Kidney epithelial cell (primary cell): ENCODE measurements around the gene CLGN. TPM values are rescaled to one million over a fixed set of nuclear protein-coding genes. Genes with fewer than 3 reads are reported as not detected.

Experiments used
- DNase-seq: peaks from one replicate; pipeline ENCODE4 v3.0.0-alpha.2; 2010; ENCODE audit warnings: low read depth
- H3K27me3 ChIP-seq: 2 replicates; pipeline ENCODE4 v1.6.0; 2011; ENCODE audit warnings: low read length; ENCODE audit not compliant: control insufficient read depth, insufficient read depth
- H3K36me3 ChIP-seq: 2 replicates; pipeline ENCODE4 v1.5.1; 2011; ENCODE audit warnings: low read length; ENCODE audit not compliant: control insufficient read depth, insufficient read depth
- H3K4me3 ChIP-seq: 2 replicates; pipeline ENCODE4 v1.5.1; 2011; ENCODE audit warnings: low read depth, mild to moderate bottlenecking, control low read depth, low read length
- total RNA-seq: library from RNA; depleted of rRNA; stranded (reverse); fragments of >200 nt; gene quantifications from 2 replicates; pipeline ENCODE4 v1.2.3, GENCODE V29; 2015
- TF ChIP-seq, protein P1 (sequence below): IDR thresholded peaks from 2 replicates; pipeline ENCODE4 v1.5.1; 2011; ENCODE audit warnings: mild to moderate bottlenecking, moderate library complexity, low read length, control low read depth, inconsistent platforms; ENCODE audit not compliant: insufficient read depth, poor library complexity, severe bottlenecking

CLGN gene
- total RNA-seq, 1 donor from 2014 or later: 12.1 TPM

GRCh38 chr4:140359562-140360427, 67.7 kb downstream of the CLGN start:
- no peaks in the 10 kb centered on the region for H3K36me3 ChIP-seq
- H3K27me3 ChIP-seq: no peaks in the 10 kb centered on the region
- no peak for DNase-seq
- no peak overlapping the region for H3K4me3 ChIP-seq
- TF ChIP-seq, protein P1, sequence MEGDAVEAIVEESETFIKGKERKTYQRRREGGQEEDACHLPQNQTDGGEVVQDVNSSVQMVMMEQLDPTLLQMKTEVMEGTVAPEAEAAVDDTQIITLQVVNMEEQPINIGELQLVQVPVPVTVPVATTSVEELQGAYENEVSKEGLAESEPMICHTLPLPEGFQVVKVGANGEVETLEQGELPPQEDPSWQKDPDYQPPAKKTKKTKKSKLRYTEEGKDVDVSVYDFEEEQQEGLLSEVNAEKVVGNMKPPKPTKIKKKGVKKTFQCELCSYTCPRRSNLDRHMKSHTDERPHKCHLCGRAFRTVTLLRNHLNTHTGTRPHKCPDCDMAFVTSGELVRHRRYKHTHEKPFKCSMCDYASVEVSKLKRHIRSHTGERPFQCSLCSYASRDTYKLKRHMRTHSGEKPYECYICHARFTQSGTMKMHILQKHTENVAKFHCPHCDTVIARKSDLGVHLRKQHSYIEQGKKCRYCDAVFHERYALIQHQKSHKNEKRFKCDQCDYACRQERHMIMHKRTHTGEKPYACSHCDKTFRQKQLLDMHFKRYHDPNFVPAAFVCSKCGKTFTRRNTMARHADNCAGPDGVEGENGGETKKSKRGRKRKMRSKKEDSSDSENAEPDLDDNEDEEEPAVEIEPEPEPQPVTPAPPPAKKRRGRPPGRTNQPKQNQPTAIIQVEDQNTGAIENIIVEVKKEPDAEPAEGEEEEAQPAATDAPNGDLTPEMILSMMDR: peak; percentile 75

- Histone ChIP-seq H3K4me3 (no peak overlapping the region), H3K36me3 (no peaks in the 10 kb centered on the region), H3K27me3 (no peaks in the 10 kb centered on the region)
- TF ChIP-seq, protein P1: no peak
- no peak for DNase-seq
These were observed 69.2 kb downstream of the CLGN start for GRCh38 chr4:140358281-140358680.

- no peaks in the 10 kb centered on the region for H3K36me3 ChIP-seq
- no peak overlapping the region for H3K4me3 ChIP-seq
- no peak for DNase-seq
- TF ChIP-seq, protein P1: no peak
- H3K27me3 ChIP-seq: no peaks in the 10 kb centered on the region
These were observed 69.6 kb downstream of the CLGN start for GRCh38 chr4:140357868-140358267.

- TF ChIP-seq, protein P1: no peak
- Histone ChIP-seq H3K27me3 (no peaks in the 10 kb centered on the region), H3K36me3 (no peaks in the 10 kb centered on the region), H3K4me3 (no peak overlapping the region)
- no peak for DNase-seq
These were observed 72.2 kb downstream of the CLGN start for GRCh38 chr4:140355288-140355687.

- no peaks in the 10 kb centered on the region for H3K36me3 ChIP-seq
- DNase-seq: no peak
- no peaks in the 10 kb centered on the region for H3K27me3 ChIP-seq
- no peak overlapping the region for H3K4me3 ChIP-seq
- TF ChIP-seq, protein P1: no peak
These were observed 73.7 kb downstream of the CLGN start for GRCh38 chr4:140353786-140354185.
